AG20443 (cell line): ENCODE data around the gene F13B.
"Not testable (repeated sequence)": the region's sequence is repeated elsewhere in the genome, so short reads cannot be mapped to it uniquely, and the experiment has no call there.

Experiments
- DNase-seq: peaks from one replicate; pipeline ENCODE4 v3.0.0; 2012; ENCODE audit warnings: low spot score, mixed read lengths

The F13B gene

GRCh38 chr1:197042676-197043341 lies 24.3 kb downstream of the F13B start:
- no peak for DNase-seq

GRCh38 chr1:197041486-197042353 lies 25.3 kb downstream of the F13B start:
- DNase-seq = no peak

- DNase-seq = no peak
These were observed 30.2 kb downstream of the F13B start for GRCh38 chr1:197036861-197037260.

GRCh38 chr1:197034631-197035339 lies 32.3 kb downstream of the F13B start:
- DNase-seq = peak; percentile 17

GRCh38 chr1:197029749-197030148 lies 37.3 kb downstream of the F13B start:
- DNase-seq = peak; percentile 12

GRCh38 chr1:197027359-197027758 lies 39.7 kb downstream of the F13B start:
- DNase-seq = no peak

- DNase-seq = no peak
These were observed 42.6 kb downstream of the F13B start for GRCh38 chr1:197024460-197024859.

GRCh38 chr1:197021716-197022115 lies 45.3 kb downstream of the F13B start:
- DNase-seq = no peak

GRCh38 chr1:197017558-197018146 lies 49.4 kb downstream of the F13B start:
- DNase-seq = peak; percentile 9

- no peak for DNase-seq
These were observed 50.3 kb downstream of the F13B start for GRCh38 chr1:197016751-197017150.

- DNase-seq = no peak
These were observed 53.8 kb downstream of the F13B start for GRCh38 chr1:197013234-197013633.

- no peak for DNase-seq
These were observed 55.4 kb downstream of the F13B start for GRCh38 chr1:197011614-197012013.

GRCh38 chr1:197008861-197009260 lies 58.2 kb downstream of the F13B start:
- DNase-seq = no peak

GRCh38 chr1:197003132-197003531 lies 63.9 kb downstream of the F13B start:
- no peak for DNase-seq

- no peak for DNase-seq
These were observed 65.2 kb downstream of the F13B start for GRCh38 chr1:197001828-197002227.

- peak; percentile 63 for DNase-seq
These were observed 69.6 kb downstream of the F13B start for GRCh38 chr1:196997423-196997822.

GRCh38 chr1:196993916-196994315 lies 73.1 kb downstream of the F13B start:
- no peak for DNase-seq

- DNase-seq = not testable (repeated sequence)
These were observed 75.0 kb downstream of the F13B start for GRCh38 chr1:196991919-196992651.
